HG02840 (cell line): ENCODE data around the gene GCNT4.
"Not testable (repeated sequence)": the region's sequence is repeated elsewhere in the genome, so short reads cannot be mapped to it uniquely, and the experiment has no call there.

ENCODE experiments used
- ATAC-seq: cut with Tn5 transposase; IDR thresholded peaks from one replicate; pipeline ENCODE4 v1.9.1; 2021; ENCODE audit warnings: mild to moderate bottlenecking, moderate library complexity, moderate number of reproducible peaks; ENCODE audit not compliant: unreplicated experiment, low FRiP score

The GCNT4 gene, protein sequence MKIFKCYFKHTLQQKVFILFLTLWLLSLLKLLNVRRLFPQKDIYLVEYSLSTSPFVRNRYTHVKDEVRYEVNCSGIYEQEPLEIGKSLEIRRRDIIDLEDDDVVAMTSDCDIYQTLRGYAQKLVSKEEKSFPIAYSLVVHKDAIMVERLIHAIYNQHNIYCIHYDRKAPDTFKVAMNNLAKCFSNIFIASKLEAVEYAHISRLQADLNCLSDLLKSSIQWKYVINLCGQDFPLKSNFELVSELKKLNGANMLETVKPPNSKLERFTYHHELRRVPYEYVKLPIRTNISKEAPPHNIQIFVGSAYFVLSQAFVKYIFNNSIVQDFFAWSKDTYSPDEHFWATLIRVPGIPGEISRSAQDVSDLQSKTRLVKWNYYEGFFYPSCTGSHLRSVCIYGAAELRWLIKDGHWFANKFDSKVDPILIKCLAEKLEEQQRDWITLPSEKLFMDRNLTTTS

DNA sequence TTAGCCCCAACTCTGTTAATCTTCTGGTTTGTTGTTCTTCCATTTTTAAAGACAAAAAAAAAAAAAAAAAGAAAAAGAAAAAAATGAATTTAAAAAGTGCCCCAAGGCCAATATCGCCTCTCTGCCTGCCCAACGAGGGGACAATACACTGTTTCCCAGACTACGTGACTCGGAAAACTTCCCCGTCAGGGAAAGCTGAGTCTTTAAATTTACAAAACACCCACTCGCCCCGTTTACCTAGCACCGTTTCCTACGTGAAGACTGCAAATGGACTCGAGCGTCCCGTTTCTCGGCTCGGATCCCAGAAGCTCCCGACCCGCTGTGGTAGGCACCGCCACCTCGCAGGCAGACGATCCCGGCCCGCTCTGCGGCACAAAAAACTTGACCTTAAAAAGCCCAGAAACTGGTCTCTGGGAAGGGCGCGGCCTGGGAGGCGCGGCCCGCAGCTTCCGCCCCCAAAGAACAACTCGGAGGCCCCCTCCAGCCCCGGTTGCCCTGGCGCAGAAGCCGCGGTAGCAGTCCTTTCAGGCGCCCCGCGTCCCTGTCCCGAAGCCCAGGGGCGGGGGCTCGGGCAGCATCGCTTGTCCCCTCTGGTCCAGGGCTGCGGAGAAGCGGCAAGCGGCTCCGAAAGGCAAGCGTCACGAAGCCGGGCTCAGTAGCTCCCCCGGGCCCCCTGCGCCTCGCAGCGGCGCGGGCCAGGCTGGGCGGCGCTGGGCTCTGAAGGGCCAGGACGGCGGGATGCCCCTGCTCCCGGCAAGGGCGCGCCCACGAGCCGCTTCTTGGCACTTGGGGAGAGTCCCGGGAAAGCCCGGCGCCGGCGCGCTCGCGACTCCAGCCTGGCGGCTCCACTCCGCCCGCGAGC is at the start of gene GCNT4:
GCNT4 (minus strand) TSS at position 367 of the 862 bp plus-strand sequence. CDS start 22,521 bp downstream, outside the sequence.
- no peak for ATAC-seq

DNA sequence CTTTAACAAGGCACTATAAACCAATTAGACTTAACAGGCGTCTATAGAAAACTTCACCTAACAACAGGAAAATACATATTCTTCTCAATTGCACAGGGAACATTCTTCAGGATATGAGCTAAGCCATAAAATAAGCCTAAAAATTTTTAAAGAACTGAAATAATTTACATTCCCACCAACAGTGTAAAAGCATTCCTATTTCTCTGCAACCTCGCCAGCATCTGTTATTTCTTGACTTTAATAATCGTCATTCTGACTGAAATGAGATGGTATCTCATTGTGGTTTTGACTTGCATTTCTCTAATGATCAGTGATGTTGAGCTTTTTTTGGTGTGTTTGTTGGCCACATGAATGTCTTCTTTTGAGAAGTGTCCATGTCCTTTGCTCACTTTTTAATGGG is 43.6 kb upstream of the GCNT4 start:
- ATAC-seq = not testable (repeated sequence)

DNA sequence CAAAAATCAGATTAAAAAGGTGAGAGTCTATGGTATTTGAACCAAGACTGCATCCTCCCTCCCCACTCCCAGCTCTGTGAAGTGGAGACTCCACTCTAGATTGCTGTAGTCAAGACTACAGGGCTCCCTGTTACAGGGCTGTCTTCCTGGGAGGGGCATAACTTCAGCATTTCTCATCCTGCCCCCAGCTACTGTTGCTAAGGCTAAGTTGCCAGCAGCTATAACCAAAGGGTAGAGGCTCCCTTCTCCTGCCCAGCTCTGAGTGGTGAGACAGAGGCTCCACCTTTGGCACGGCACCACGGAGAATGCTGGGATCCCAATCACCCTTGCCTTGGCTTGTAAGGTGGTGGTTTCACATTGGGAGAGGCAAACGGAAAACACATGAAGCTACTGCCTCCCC is 39.2 kb upstream of the GCNT4 start:
- ATAC-seq = no peak

DNA sequence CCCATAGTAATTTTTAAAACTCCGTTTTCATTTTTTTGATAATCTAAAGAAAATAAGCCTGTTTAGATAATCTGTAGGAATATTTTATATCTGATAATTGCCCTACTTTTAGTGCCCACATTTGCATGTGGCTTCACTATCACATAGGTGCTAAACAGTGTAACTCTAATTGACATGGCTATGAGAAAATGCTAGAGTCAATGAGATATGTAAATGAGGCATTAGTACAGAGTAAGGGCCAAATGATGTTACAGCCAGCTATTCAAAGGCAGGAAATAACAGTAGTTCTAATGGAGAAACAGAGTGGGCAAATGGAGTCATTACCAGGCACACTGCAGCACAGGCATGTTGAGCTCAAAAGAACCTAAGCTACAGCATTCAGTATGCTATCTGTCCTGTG is 37.3 kb upstream of the GCNT4 start:
- no peak for ATAC-seq

DNA sequence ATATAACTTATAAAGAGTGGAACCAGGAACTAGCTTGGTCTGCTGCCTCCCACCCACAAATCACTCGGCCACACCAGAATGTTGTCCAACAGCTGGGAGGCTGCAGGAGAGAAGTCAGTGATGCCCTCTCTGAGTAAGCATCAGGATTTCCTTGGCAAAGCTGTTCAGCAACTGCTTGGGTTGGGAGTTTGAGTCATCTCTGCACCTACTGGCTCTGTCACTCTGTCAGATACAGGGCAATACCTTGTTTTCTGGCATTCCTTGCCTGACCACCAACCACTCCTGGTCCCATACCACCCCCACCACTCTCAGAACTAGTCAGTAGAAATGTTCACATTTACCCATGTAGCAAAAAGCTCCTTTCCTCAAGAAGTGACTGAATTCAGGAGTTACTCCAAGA is 36.8 kb upstream of the GCNT4 start:
- ATAC-seq = no peak

DNA sequence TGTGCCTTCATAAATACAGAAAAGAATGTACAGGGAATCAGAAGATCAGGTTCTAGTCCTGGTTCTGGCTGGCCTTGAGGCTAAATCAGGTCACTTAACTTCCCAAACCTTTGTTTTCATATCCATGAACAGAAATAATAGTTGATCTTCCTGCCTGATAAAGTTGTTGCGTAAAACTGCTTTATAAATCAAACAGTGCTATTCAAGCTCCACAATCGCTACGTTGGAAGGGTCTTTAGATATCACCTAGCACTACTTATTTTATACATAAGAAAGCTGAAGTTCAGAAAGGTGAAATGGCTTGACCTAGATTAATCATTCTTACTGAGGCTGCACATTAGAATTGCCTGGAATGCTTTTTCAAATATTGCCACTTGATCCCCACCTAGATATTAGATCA is 36.3 kb upstream of the GCNT4 start:
- ATAC-seq = no peak

DNA sequence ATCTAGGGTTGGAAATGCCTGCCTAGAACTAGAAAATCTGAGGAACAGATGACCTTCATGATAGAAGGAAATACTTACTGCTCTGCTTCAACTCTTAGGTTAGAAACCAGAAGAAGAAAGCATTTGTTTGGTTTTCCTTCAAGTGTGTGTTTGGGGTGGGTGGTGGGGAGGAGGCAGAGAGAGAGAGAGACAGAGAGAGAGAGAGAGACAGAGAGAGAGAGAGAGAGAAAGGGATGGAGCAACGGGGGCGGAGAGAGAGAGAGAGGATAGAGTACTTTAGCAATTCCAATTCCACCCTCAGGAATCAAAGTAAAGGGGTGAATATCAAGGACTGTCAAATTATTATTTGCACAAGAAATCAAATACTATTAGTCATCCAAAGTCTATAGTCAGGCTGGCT is 29.2 kb upstream of the GCNT4 start:
- no peak for ATAC-seq

DNA sequence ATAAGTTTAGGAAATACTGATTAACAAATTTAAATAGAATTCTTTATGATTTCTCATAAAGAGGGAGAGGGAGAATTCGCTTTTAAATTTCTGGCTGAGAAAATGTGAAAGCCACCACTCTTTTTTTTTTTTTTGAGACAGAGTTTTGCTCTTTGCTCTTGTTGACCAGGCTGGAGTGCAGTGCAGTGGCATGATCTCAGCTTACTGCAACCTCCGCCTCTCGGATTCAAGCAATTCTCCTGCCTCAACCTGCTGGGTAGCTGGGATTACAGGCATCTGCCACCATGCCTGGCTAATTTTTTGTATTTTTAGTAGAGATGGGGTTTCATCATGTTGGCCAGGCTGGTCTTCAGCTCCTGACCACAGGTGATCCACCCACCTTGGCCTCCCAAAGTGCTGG is 27.0 kb upstream of the GCNT4 start:
- ATAC-seq = not testable (repeated sequence)

DNA sequence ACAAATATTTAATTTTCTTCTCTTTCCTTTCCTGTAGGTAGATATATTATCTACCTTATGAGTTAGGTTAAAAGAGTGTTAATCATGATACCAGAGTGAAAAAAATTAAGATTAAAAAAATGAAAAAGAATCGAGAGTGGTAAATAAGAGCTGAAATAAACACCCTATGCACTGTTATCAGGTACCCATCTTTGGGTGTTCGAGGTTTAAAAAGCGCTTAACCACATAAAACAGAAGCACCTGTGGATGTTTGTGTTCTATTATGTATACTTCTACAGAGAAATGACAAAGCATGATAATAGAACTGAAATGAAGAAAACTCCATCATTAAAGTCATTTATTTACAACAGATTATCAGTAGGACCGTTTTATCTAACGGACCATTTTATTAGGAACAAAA is 25.7 kb upstream of the GCNT4 start:
- no peak for ATAC-seq

DNA sequence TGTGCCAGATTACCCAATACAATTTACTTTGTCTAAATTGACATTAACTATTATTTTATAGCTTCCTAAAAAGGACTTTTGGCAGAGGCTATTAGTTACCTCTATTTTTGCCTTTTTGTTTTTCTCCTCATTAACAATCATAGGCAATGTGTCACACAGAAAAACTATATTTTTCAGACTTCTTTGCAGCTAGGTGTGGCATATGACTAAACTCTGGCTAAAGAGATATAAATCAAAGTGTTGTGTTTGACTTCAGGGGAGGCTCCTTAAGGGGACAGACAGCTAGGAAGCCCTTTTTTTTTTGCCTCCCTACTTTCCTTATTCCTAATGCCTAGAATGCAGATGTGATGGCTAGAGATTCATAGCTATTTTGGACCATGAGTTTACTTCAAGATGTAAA is 19.7 kb upstream of the GCNT4 start:
- no peak for ATAC-seq

DNA sequence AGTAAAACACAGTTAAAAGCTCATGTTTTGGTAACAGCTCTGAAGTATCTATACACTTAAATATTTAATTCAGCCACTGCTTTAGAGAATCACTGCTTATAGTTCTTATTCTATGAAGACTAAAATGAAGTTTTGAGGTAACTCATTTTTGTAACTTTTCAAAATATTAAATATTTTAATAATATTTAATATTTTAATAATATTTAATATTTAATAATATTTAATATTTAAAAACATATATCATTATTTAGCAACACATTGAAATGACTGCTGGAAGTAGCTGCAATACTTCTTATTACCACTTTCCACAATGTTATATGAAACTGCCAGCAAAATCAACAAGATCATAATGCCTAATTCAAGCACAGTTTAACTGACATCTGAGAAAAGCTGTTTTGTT is 18.7 kb upstream of the GCNT4 start:
- no peak for ATAC-seq

DNA sequence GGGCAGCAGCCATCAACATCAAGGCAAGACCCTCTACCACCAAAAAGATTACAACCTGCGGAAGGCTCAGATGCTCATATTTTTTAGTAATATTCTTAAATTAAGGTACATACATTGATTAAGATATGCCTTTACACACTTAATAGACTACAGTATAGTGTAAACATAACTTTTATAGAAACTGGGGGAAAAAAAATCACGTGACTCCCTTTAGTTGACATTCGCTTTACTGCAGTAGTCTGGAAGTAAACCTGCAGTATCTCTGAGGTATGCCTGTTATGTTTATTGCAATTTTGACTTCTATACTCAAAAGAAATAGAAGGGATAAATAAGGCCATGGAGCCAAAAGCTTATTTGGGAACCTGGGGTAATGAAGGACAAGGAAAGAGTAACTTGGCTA is 15.1 kb upstream of the GCNT4 start:
- no peak for ATAC-seq

DNA sequence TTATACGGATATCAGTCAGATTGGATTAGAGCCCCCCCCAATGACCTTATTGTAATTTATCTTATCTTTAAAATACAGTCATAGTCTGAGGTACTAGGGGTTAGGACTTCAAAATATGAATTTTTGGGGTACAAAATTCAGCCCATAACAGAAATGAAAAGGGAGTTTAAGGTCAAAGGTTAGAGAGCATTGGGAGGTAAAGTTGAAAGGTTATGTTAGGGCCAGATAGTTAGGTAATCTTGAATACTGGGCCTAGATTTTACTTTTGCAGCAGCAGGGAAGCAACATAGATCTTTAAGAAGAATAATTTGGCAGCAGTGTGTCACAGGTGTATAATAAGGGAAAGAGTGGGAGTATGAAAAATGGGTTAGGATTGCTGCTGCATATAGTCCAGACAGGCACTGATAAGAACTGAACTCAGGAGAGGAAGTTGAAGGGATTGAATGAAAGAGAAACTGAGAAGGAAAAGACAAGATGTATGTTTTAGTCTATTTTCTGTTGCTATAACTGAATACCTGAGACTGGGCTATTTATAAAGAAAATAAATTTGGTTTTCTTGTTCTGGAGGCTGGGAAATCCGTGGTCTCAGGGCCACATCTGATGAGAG is 10.7 kb upstream of the GCNT4 start:
- ATAC-seq = no peak

DNA sequence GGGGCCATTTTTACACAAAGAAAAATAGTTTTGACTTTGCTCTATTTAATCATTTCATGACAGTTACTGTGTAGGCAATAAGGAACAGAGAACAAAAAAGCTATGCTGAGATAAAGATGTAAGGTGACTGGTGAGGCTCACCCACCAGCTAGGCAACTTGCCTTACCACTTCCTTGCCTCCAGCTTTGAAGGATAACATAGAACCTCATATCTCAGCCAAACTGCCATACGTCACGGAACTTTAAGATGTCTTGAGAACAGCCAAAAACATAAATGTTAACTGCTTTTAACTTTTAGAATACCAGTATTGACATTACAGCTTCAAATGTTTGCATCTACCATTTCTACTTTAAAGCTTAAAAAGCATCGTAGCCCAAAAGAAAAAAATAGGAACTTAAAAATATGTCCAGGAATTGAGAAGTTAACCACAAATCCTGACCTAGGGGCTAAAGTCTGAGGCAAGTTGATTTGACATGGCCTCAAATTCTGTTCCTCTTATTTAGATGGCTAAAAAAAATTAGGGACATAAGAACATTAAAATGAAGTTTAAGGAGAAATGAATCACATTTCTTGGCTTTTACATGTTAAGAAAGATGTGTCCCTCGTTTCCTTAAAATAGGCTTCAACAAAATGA is 7.7 kb upstream of the GCNT4 start:
- no peak for ATAC-seq

DNA sequence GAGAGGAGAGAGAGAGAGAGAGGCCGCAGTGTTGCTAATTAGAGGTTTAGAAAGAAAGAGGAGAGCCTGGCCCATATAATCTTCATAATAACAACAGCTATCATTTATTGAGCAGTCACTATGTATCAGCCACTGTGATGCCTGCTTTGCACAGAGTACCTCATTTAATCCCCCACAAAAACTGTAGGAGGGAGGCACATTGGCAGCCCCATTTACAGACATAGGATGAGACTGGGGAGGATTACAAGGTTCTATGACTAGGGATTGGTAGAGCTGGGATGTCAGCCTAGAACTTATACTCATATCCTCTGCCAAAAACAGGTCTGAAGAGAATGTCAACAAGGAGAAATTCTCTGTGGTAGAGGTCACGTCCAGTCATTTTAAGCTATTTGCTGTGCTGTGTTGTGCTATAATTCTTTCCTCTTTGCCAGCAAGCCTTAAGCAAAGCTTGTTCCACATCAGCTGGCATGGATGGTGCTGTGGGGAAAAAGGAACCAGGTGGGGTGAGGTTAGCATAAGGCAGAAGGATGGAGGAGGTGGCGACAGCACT is 6.7 kb upstream of the GCNT4 start:
- ATAC-seq = no peak

DNA sequence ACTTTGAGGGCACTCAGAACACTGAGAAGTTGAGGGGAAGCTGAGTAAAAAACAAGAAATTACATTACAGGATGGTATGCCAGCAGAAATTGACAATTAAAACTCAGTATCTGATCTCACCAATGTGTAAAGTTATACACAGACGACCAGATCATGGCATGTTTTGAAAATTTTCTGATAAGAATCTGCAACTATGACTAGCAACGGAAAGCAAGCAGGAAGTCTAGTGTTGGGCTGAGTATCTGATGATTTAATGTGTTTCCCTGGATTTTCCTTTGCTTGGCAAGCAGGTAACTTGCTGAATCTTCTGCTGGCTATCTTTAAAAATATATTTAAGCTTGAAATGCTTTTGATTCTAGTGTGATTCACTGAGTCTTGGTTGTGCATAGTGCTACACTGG is 5.2 kb upstream of the GCNT4 start:
- ATAC-seq = no peak

DNA sequence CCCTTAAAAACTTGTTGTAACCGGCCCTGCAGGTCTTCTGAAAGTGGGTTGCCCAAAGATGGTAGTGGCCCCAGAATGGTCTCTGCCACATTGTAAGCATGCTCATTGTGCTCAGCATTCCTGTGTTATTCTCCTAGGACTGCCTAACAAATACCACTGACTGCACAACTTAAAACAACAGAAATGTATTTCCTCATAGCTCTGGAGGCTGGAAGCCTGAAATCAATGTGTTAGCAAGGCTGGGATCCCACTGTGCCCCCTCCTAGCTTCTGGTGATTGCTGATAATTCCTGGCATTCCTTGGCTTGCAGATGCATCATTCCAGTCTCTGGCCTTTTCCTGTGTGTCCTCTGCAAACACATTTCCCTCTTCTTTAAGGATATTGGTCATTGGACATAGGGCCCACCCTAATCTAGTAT is 3.4 kb upstream of the GCNT4 start:
- ATAC-seq = no peak

DNA sequence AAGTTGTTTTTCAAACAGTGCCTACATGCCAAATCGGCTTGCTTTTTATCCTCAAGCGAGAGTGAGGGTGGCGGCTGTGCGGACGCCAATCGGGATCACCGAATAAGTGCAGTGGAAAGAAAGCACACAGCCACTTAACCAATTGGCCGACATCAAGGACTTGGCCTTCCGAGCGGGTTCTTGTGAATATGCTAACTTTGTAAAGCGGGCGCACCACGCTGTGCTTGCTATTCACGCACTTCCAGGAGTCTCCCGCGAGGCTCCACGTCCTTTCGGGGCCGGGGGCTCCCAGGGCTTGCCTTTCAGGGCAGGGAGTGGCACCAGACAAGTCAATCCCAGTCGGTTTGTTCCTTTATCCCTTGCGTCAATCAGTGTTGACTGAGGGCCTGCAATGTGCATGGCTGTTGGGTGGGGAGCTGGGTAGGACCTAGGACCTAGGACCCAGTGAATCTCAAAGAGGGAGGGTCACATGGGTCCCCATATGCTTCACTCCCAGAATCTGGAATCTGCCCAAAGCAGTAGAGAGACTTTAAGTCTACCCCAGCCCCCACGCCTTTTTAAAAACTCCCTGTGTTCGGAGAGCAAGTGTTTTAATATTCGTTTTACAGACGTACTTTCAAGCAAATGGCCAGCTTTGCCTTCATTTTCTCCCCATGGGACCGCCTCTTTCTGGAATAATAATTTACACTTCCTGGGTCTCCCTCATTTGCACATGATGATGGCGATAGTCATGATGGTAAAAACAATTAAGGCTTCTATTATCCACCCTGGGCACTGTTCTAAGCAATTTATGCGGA is 2.0 kb upstream of the GCNT4 start:
- ATAC-seq = no peak

DNA sequence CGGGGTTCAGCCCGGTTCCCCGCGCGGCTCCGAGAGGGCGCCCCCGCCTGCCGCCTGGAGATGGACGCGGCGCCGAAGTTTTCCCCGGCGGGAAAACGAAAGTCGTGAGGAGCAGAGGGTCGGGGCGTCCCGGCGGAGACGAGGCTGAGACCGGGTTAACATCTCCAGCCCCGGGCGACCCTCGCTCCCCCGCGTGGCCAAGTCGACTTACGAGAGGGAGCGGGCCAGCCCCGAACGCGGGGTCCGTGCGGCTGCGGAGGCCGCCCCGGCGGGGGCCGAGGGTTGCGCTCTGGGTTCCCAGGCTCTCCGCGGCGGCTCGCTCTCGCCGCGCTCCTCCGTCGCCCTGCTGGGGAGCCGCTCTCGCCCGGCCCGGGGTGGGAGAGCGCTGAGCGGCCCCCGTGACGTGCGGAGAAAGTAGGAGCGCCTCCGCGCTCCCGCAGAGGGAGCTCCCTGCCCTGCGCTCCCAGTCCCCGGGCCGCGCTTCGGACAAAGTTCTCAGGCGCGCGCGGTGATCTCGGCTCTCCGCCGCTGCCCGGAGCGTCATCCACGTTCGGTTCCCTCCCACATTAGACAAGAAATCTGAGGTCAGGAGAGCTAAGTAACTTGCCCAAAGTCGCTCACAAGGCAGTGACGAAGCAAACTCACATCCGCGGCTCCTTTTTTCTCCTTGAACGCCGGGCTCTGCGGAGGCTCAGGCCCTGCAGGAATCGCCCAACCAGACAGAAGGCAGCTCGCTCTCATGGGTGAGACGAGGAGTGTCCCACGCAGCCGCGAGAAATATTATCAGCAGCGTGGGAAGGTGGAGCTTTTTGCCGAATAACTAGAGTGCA is 1.2 kb upstream of the GCNT4 start:
- no peak for ATAC-seq
